Dedifferentiated amniotic fluid mesenchymal stem cell (primary cell): ENCODE measurements around the gene KDM2B.
"Not testable (repeated sequence)": the region's sequence is repeated elsewhere in the genome, so short reads cannot be mapped to it uniquely, and the experiment has no call there.

Experiments used
- DNase-seq: peaks from one replicate; pipeline ENCODE4 v3.0.0-alpha.2; 2016; ENCODE audit errors: extremely low spot score

Gene KDM2B

GRCh38 chr12:121584885-121585284 lies 4.1 kb upstream of the KDM2B start:
- not testable (repeated sequence) for DNase-seq

- not testable (repeated sequence) for DNase-seq
Observed at GRCh38 chr12:121583334-121583661, 2.5 kb upstream of the KDM2B start.

GRCh38 chr12:121582583-121583333 lies 1.9 kb upstream of the KDM2B start:
- no peak for DNase-seq

- DNase-seq = peak; percentile 54
Observed at GRCh38 chr12:121581686-121582429, 1.0 kb upstream of the KDM2B start.

GRCh38 chr12:121579981-121580868 lies 598 bp downstream of the KDM2B start:
- DNase-seq = peak; percentile 55

GRCh38 chr12:121579190-121579791 lies 1.5 kb downstream of the KDM2B start:
- no peak for DNase-seq

- no peak for DNase-seq
Observed at GRCh38 chr12:121578230-121579189, 2.3 kb downstream of the KDM2B start.

GRCh38 chr12:121577443-121578180 lies 3.2 kb downstream of the KDM2B start:
- no peak for DNase-seq

- peak; percentile 88 for DNase-seq
Observed at GRCh38 chr12:121576851-121577391, 3.9 kb downstream of the KDM2B start.

GRCh38 chr12:121575952-121576625 lies 4.7 kb downstream of the KDM2B start:
- no peak for DNase-seq

- no peak for DNase-seq
Observed at GRCh38 chr12:121575051-121575450, 5.8 kb downstream of the KDM2B start.

GRCh38 chr12:121574025-121574424 lies 6.8 kb downstream of the KDM2B start:
- DNase-seq = no peak

- no peak for DNase-seq
Observed at GRCh38 chr12:121571920-121572319, 8.9 kb downstream of the KDM2B start.

- no peak for DNase-seq
Observed at GRCh38 chr12:121570467-121571283, 10.1 kb downstream of the KDM2B start.

- no peak for DNase-seq
Observed at GRCh38 chr12:121568971-121569751, 11.7 kb downstream of the KDM2B start.

GRCh38 chr12:121568518-121568917 lies 12.3 kb downstream of the KDM2B start:
- DNase-seq = no peak

- no peak for DNase-seq
Observed at GRCh38 chr12:121565076-121565475, 15.7 kb downstream of the KDM2B start.
